Stimulated activated CD8-positive, alpha-beta memory T cell treated with anti-CD3 and anti-CD28 coated beads, Interleukin-7, amount 100 ng/mL, for 48 hours (primary cell): ENCODE data around the gene ARMH1.
"Not testable (repeated sequence)": the region's sequence is repeated elsewhere in the genome, so short reads cannot be mapped to it uniquely, and the experiment has no call there.

Experiments
- DNase-seq, 2 donors: peaks; one replicate each; pipeline ENCODE4 v3.0.0-alpha.2; 2020; ENCODE audit warnings: low read depth in 1 of 2; ENCODE audit errors: extremely low read depth in 1 of 2

ARMH1 gene

GRCh38 chr1:44664730-44665370, 9.7 kb upstream of the ARMH1 start:
- no peak for DNase-seq

- not testable (repeated sequence) for DNase-seq
Measured at GRCh38 chr1:44666719-44667118, 7.8 kb upstream of the ARMH1 start.

- DNase-seq = no peak
Measured at GRCh38 chr1:44670751-44671640, 3.5 kb upstream of the ARMH1 start.

- no peak for DNase-seq
Measured at GRCh38 chr1:44672254-44672955, 2.1 kb upstream of the ARMH1 start.

- no peak for DNase-seq
Measured at GRCh38 chr1:44672961-44673674, 1.4 kb upstream of the ARMH1 start.

GRCh38 chr1:44673675-44674112, 820 bp upstream of the ARMH1 start:
- no peak for DNase-seq

GRCh38 chr1:44675186-44675585, 672 bp downstream of the ARMH1 start:
- no peak for DNase-seq

- no peak for DNase-seq
Measured at GRCh38 chr1:44676484-44677200, 2.1 kb downstream of the ARMH1 start.

GRCh38 chr1:44677201-44677766, 2.8 kb downstream of the ARMH1 start:
- DNase-seq = no peak

GRCh38 chr1:44678120-44678519, 3.6 kb downstream of the ARMH1 start:
- DNase-seq = no peak

- DNase-seq = no peak
Measured at GRCh38 chr1:44678626-44679025, 4.1 kb downstream of the ARMH1 start.

GRCh38 chr1:44679468-44679867, 5.0 kb downstream of the ARMH1 start:
- DNase-seq = no peak

- DNase-seq = no peak
Measured at GRCh38 chr1:44681905-44682882, 7.7 kb downstream of the ARMH1 start.

GRCh38 chr1:44682883-44683265, 8.4 kb downstream of the ARMH1 start:
- DNase-seq = no peak

- DNase-seq = no peak
Measured at GRCh38 chr1:44684525-44684924, 10.0 kb downstream of the ARMH1 start.

GRCh38 chr1:44685218-44685617, 10.7 kb downstream of the ARMH1 start:
- DNase-seq = no peak

- no peak for DNase-seq
Measured at GRCh38 chr1:44685881-44686280, 11.4 kb downstream of the ARMH1 start.

- DNase-seq = no peak
Measured at GRCh38 chr1:44688760-44689446, 14.4 kb downstream of the ARMH1 start.
